HG03378 (cell line): ENCODE measurements around the gene TANGO2.

Experiments
- ATAC-seq: cut with Tn5 transposase; IDR thresholded peaks from one replicate; pipeline ENCODE4 v1.9.1; 2021; ENCODE audit warnings: mild to moderate bottlenecking, moderate library complexity; ENCODE audit not compliant: unreplicated experiment

The TANGO2 gene

GRCh38 chr22:20011123-20011992 lies 9.6 kb upstream of the TANGO2 start:
- no peak for ATAC-seq

- ATAC-seq = no peak
These were observed 8.7 kb upstream of the TANGO2 start for GRCh38 chr22:20011993-20012740.

DNA sequence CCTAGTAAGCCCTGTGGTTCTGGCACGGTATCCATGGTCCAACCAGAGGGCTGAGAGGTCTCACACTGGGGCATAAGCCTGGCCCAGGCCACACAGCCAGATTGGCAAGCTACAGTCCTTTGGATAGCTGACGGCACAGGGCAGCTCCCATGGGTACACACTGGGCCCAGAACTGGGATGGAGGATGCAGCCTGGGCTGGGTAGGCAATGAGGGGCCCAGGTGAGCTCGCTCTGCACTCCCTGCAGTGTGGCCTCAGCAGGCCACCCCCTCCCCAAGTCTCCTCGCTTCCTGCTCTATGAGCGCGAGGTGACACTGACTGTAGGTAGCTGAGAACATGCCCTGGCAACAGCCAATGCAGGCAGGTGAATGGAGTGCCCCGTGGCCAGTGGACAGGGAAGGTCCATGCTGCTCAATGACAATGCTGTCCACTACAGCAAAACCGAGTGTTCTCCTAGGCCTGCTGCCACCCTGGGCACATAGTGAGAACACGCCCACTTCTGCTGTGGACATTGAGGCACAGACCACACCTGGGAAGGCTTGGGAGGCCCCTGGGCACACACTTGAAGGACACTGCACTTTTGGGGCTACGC lies 8.1 kb upstream of the TANGO2 start:
- ATAC-seq = no peak

- no peak for ATAC-seq
These were observed 7.5 kb upstream of the TANGO2 start for GRCh38 chr22:20013382-20013871.

- no peak for ATAC-seq
These were observed 6.3 kb upstream of the TANGO2 start for GRCh38 chr22:20014526-20015186.

DNA sequence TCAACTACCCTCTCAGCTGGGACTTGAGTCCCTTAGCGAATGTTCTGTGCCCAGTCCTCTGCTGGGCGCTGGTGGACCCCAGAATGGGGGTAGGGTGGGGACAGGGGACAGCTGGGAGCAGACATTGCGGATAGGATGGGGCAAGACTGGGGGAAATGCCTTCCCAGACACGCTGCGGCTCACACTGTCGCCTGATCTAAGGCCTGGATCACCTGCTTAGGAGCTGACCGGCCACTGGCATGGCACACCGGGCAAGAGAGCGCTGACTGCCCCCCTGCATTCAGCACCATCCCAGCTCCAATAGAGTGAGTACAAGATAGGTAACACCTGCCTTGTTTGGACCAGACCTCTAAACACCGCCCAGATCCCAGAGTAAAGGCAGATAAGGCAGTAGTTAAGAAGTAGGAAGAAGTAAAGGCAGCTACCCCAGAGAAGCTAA lies 5.7 kb upstream of the TANGO2 start:
- no peak for ATAC-seq

- no peak for ATAC-seq
These were observed 4.8 kb upstream of the TANGO2 start for GRCh38 chr22:20015971-20016733.

DNA sequence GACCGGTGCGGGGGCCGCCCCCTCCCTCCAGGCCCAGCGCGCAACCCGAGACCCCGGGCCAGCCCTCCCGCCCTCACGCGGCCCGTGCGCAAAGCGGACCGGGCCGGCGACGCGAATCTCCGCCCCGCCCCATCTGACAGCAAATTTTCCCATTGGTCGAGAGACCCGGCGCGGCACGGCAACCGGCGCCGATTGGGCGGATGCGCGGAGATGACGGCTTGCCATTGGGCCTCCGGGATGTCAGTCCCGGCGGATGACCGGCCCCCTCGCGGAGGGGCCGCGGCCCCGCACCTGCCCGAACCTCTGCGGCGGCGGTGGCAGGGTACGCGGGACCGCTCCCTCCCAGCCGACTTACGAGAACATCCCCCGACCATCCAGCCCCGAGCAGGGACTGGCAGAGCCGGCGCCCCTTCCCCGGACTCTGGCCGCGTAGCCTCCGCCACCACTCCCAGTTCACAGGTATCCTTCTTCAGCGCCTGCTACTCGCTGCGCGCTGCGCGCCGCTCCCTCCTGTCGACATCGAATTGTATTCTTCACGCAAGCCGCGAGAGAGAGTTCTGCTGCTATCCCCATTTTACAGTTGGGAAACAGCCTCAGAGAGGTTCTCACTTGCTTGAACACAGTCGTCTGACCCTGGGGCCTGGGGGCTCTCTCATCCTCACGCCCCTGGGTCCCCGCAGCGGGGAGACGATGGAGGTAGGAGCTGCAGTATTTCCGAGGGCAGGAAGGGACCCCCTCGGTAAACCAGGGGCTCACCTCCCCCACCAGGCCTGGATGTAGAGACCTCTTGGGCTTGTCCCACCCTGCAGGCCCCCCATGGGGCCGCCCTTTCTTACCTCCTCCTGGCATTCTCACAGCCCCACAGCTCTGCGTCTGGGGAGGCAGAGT lies 3.9 kb upstream of the TANGO2 start, which contains the start of gene ARVCF:
ARVCF (minus strand) TSS at position 90 of the 888 bp plus-strand sequence. CDS start 26,029 bp downstream, outside the sequence.
- no peak for ATAC-seq

GRCh38 chr22:20017622-20017958 lies 3.3 kb upstream of the TANGO2 start:
- ATAC-seq = no peak

DNA sequence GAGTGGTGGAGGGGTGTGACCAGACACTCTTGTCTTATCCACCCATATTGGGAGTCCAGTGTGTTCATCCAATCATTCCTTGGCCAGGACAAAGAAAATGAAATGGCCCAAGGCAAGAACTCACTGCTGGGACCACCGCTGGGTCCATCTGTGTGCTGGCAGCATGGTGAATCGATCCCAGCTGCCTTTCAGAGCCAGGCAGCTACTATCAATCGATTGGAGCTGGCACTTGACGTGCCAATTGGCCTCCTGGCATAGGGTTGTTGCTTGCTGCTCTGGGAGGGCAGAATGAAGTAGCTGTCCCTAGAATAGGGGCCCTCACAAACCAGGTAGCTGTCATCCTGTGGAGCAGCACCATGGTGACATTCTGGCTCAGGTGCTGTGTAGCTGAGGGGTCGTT lies 2.9 kb upstream of the TANGO2 start:
- ATAC-seq = no peak

GRCh38 chr22:20019661-20020532 lies 1.0 kb upstream of the TANGO2 start:
- no peak for ATAC-seq

DNA sequence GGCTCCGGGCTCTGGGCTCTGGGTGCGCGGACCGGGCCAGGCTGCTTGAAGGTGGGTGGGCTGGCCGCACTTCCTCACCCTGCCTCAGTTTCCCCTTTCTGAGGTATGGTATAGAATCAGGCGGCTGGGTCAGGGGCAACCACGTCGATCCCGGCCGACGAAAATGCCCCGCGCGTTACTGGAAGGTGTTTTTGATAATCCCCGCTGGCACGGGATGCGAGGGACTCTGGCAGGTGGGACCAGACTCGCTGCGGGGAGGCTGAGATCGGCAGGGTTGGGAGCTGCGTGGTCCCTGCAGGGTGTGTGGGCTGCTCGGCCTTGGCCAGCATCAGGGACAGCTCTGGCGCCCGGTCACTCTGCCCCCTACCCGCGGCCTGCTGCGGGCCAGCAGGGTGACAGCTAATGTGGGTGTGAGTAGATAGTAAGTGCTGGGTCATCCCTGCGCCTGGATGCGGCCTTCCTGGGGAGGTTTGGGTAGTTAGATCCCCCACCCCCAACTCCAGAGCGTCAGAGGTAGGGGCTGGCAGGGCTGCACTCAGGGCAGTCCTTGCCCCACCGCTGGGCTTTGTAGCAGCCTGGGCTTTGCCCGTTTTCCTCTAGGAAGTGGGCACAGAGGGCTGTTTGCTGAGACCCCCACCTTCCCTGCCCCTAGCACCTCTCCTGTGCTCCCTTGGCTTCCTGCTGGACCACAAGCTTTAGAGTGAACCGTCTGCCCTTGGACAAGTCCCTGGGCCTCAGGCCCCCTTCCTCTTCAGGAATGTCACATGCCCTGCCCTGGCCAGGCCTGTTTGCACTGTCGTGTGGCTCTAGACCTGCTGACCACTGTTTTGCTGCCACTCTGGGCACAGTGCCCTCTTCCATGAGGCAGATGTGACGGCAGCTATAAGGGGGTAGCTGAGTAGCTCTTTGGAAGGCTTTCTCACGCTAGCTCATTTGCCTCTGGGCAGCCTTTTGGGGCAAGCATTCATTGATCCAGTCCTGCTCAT lies 579 bp downstream of the TANGO2 start:
- peak; percentile 6 for ATAC-seq

- no peak for ATAC-seq
These were observed 1.5 kb downstream of the TANGO2 start for GRCh38 chr22:20022231-20022977.

DNA sequence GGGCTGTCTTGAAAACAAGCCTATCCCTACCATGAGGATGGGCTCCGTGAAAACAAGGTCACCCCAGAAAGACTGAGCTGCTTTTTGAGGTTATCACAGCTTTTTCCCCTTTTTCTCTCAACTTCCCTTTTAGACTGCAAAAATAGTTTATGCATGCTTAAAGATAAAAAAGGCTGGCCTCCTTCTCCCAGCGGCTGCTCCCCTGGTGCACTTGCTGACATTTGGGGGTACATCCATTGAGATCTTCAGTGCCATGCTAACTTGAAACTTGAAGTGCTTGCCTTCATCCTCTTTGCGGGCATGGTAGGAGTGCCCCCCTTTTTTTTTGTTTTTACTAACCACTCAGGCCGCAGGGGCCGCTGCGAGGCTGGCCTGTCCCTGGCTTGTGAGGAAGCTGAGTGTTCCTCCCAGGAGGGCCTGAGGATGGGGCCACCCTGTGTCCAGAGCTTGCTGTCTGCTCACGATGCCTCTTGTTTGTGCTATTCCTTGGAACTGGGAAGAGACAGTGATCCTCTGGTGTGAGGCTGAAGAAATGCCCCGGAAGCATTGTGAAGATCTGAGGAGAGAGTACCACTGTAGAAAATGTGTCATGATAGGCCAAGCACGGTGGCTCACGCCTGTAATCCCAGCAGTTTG lies 2.2 kb downstream of the TANGO2 start:
- no peak for ATAC-seq

GRCh38 chr22:20024225-20024624 lies 3.3 kb downstream of the TANGO2 start:
- no peak for ATAC-seq
